Activated gamma-delta T cell treated with Interleukin-2 at 50 U/mL for 16 hours (primary cell): Measurements from ENCODE around the gene TTLL1.
"Not testable (repeated sequence)": the region's sequence is repeated elsewhere in the genome, so short reads cannot be mapped to it uniquely, and the experiment has no call there.

ENCODE experiments used
- DNase-seq: peaks from one replicate; pipeline ENCODE4 v3.0.0-alpha.2; 2020

The TTLL1 gene

DNA sequence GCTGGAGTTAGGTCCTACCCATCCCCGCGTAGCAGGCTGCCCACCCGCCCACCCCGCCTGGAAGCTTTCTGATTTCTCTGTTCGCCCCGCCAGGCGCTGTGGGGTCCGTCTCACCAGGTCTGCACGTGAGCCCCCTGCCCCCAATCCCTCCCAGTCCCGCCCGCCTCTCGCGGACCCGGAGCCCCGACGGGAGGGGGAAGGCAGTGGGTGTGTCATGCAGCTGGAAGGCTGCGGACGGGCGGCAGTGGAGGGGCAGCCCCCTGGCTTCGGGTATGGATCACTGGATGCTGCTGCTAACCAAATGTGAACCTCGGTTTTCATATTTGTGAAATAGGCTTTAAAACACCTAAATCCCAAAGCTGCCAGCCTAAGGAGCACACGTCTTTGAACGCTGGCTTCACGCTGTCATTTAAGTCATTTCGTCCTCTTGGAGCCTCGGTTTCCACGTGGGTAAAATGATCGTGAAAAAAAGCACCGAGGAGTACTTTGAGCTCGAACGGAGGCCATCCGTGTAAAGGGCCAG lies 20.8 kb upstream of the TTLL1 start:
- no peak for DNase-seq

- DNase-seq = no peak
Observed at GRCh38 chr22:43109511-43109910, 20.3 kb upstream of the TTLL1 start.

DNA sequence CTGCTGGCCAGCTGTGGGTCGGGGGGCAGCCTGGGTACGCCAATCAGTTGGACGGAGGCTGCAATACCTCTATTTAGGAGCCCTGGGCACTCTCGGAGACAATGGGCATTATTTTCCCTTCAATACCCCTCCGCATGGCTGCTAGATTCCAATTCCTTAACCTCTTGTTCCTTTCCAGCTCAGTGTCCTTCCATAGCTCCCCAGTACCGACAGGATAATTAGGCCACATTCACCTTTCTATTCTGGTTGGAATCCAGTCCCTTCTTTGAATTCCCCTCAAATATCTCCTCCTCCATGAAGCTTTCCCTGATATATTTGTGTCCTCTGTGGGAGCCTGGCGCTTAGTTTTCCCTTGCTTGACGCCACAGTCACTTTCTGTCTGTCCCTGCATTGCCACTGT lies 17.1 kb upstream of the TTLL1 start:
- no peak for DNase-seq

DNA sequence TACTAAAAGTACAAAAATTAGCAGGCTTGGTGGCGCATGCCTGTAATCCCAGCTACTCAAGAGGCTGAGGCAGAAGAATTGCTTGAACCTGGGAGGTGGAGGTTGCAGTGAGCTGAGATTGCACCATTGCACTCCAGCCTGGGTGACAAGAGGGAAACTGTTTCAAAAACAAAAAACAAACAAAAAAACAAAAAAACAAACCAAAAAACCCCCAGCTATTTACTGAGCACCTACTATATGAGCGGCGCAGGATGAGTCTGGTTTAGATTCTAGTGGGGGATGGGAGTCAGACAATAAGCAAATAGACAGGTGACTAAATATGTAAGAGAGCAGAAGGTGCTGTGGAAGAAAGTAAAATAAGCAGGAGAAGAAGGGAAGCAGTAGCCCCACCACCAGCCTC lies 15.8 kb upstream of the TTLL1 start:
- not testable (repeated sequence) for DNase-seq

GRCh38 chr22:43104056-43104625 lies 14.9 kb upstream of the TTLL1 start:
- not testable (repeated sequence) for DNase-seq

DNA sequence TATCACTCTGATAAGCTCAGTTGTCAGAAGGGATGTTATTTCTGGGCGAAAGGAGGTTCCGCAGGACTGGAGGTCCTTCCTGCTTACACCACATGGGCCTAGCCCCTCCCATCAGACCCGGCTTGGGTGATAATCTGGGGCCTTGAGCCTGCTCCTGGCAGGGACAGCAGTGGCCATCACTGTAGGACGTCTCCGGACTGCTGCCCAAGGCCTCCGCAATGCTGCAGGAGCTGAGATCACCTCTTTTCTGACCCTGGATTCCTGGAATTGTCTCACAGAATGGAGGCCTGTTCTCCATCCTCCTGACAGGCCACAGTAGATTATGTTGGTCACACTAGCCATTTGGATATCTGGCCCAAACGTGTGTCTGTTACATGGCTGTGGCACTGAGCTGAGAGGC lies 12.1 kb upstream of the TTLL1 start:
- DNase-seq = no peak

DNA sequence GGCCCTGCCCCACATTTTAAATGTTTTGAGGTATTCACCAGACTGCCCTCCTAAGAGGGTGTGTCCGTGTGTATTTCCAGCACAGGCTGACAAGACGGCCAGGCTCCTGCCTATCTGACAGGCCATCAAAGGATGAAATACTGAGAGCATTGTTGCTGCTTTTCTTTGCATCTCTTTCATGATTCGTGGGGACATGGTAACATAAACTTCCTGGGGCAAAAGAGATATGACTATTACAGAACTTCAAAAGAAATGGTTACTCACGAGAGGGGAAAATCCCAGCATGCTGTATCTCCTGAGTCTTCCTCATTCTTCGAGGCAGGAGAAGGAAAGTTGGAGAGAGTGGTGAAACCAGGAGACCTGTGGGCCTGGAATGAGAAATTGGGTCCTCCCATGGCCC lies 11.0 kb upstream of the TTLL1 start:
- no peak for DNase-seq

- no peak for DNase-seq
Observed at GRCh38 chr22:43099095-43099494, 9.9 kb upstream of the TTLL1 start.

- DNase-seq = no peak
Observed at GRCh38 chr22:43098356-43098755, 9.2 kb upstream of the TTLL1 start.

- no peak for DNase-seq
Observed at GRCh38 chr22:43096420-43096819, 7.2 kb upstream of the TTLL1 start.

DNA sequence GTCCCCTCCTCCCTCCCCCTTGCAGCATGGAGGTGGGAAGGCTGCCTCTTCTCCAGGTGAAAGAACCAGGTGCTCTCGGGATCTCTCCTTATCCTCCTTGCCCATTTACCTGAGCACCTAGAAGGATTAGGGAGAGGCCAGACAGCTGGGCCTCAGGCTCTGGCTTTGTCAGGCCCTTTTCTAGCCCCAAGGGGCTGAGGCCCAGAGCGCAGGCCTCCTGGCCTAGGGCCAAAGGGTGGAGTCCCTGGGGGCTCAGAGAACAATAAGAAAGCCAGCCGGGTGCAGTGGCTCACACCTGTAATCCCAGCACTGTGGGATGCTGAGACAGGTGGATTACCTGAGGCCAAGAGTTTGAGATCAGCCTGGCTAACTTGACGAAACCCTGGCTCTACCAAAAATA lies 5.4 kb upstream of the TTLL1 start:
- DNase-seq = no peak

- DNase-seq = no peak
Observed at GRCh38 chr22:43094085-43094484, 4.9 kb upstream of the TTLL1 start.

- DNase-seq = no peak
Observed at GRCh38 chr22:43092085-43092484, 2.9 kb upstream of the TTLL1 start.

DNA sequence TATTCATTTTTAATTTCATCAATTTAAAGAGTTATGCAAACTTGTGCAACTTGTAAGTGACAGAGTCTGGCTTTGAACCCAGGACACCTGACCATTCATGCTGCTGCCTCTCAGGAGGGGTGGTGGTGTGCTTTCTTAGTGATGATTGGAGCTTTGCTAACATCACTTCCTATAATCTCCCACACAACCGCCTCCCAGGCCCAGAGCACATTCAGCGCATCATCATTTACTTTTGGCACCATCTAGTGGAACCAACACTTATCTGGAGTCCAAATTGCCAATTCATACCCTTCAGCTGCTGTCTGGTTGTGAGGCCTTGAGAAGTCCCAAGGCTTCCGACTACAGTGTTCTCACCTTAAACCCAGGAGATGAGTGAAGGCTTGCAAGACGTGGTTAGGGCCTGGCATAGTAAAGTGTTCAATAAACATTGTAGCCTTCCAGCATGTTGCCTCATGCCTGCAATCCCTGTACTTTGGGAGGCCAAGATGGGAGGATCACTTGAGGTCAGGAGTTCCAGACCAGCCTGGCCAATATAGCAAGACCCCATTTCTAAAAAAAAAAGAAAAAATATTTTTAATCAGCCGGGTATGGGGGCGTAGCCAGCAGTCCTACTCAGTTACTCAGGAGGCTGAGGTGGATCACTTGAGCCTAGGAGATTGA lies 1.1 kb upstream of the TTLL1 start:
- no peak for DNase-seq

DNA sequence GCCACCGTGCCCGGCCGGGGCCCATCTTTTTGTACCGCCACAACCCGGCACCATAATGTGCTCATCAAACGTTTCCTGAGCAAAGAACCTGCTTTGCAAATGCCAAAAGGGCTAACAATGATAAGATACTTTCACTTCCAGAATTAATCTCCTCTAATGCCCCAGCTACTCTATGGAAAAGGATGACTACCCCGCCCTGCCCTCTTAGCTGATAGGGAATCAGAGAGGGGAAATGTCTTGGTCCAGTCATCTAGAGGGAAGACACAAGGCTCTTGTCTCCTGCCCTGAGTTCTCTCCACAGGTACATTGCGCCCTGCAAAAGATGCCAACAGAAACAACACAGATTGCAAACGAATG lies 586 bp downstream of the TTLL1 start:
- no peak for DNase-seq

- DNase-seq = no peak
Observed at GRCh38 chr22:43085658-43086606, 3.3 kb downstream of the TTLL1 start.

DNA sequence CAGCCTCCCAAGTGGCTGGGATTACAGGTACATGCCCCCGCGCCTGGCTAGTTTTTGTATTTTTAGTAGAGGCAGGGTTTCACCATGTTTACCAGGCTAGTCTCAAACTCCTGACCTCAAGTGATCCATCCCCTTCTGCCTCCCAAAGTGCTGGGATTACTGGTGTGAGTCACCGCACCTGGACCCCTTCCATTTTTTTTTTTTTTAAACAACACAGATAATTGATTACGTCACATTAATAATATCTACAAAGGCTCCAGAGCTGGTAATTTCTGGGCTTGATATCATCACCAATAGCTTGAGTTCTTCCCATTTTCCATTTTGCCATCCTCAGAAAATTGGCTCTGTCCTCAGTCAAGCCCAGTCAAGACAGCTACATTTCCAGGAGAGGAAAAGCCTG lies 7.2 kb downstream of the TTLL1 start:
- no peak for DNase-seq

DNA sequence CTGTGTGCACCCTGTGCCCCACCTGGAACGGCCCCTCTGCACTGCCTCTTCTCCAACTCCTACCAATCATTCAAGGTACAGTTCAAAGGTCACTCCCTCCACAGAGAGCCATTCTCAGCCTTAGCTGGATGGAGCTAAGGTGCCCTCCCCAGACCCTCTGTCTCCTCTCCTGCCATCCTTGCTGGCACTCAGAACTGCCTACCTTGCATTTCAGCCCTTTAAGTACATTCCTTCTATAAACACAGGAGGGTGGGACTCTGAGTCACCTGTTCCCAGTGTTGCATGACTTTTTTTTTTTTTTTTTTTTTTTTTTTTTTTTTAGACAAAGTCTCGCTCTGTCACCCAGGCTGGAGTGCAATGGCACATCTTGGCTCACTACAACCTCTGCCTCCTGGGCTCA lies 8.6 kb downstream of the TTLL1 start:
- no peak for DNase-seq

DNA sequence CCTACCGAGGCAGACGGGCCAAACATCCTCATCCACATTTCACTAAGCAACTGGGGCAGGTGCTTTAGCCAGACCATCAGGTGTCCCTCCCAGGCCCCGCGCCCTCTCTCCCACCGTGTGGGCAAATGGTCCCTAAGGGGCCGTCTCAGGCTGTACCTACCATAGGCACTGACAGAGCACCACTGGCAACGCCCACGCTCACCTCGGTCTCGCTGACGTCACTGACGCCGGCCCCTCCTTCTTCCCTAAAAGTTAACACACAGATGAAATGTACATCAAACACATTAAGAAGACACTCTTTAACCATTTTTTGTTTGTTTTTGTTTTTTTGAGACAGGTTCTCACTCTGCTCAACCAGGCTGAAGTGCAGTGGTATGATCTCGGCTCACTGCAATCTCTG lies 9.4 kb downstream of the TTLL1 start:
- no peak for DNase-seq

GRCh38 chr22:43078522-43078921 lies 10.7 kb downstream of the TTLL1 start:
- no peak for DNase-seq

- DNase-seq = no peak
Observed at GRCh38 chr22:43077121-43077877, 11.9 kb downstream of the TTLL1 start.

GRCh38 chr22:43066844-43067385 lies 22.3 kb downstream of the TTLL1 start:
- no peak for DNase-seq

GRCh38 chr22:43066134-43066533 lies 23.1 kb downstream of the TTLL1 start:
- no peak for DNase-seq
